GM19324 (cell line): ENCODE results near the gene DENND2A.

Experiments
- ATAC-seq: cut with Tn5 transposase; IDR thresholded peaks from one replicate; pipeline ENCODE4 v1.9.1; 2021; ENCODE audit warnings: mild to moderate bottlenecking, moderate library complexity; ENCODE audit not compliant: unreplicated experiment, low FRiP score

DENND2A gene

DNA sequence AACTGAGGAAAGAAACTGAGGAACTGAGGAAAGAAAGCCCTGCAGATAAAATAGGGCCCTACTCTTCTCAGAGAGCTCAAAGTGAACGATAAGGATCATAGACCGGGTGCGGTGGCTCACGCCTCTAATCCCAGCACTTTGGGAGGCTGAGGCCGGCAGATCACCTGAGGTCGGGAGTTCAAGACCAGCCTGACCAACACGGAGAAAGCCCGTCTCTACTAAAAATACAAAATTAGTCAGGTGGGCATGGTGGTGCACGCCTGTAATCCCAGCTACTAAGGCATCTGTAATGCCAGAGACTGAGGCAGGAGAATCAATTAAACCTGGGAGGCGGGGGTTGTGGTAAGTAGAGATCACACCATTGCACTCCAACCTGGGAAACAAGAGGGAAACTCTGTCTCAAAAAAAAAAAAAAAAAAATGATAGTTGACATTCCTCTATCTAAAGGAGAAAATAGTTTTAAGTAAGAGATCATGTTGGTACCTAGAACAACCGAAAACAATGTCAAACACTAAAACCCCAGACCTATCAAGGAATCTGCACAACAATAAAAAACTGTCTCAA lies 163.8 kb downstream of the DENND2A start:
- no peak for ATAC-seq

- ATAC-seq: no peak
Measured at GRCh38 chr7:140475747-140476333, 164.8 kb downstream of the DENND2A start.
